PFSK-1 (cell line): ENCODE data around the gene COL4A2.

Source experiments
- REST ChIP-seq, 2 experiments: IDR thresholded peaks; 2 replicates each; pipeline versions ENCODE4 v1.6.1 to v1.8.0; 2011 to 2012; ENCODE audit warnings: low read depth in 2 of 2, low read length in 2 of 2, control low read depth in 1 of 2, inconsistent platforms in 1 of 2, mild to moderate bottlenecking in 1 of 2, moderate library complexity in 1 of 2; ENCODE audit not compliant: insufficient read depth in 1 of 2
- TAF1 ChIP-seq: IDR thresholded peaks from 2 replicates; pipeline ENCODE4 v1.6.1; 2012; ENCODE audit warnings: low read length, control low read depth, borderline replicate concordance; ENCODE audit not compliant: insufficient read depth

GRCh38 chr13:110349239-110349638 lies 42.2 kb downstream of the COL4A2 start:
- TF ChIP-seq TAF1 = no peak
- TF ChIP-seq REST (IDR thresholded peaks at IDR 0.05; ENCODE audit: insufficient read depth in 1 of 2, low read depth in 2 of 2, low read length in 2 of 2) = no peak
